ENCODE measurements around the gene SELENOT.

SELENOT gene

GRCh38 chr3:150639262-150639661 is 36.1 kb downstream of the SELENOT start:
- no peak for DNase-seq (ENCODE audit: extremely low read depth, low read depth)

GRCh38 chr3:150640256-150640655 is 37.1 kb downstream of the SELENOT start:
- no peak for TF ChIP-seq CTCF (IDR thresholded peaks at IDR 0.05; ENCODE audit: low read depth, low read length)
- DNase-seq (ENCODE audit: extremely low read depth, low read depth) = no peak

More at GRCh38 chr3:150639262-150639661, 36.1 kb downstream of the SELENOT start:
- no peak for TF ChIP-seq CTCF (IDR thresholded peaks at IDR 0.05; ENCODE audit: low read depth, low read length)

- no peak for DNase-seq (ENCODE audit: extremely low read depth, low read depth)
- no peak for TF ChIP-seq CTCF (IDR thresholded peaks at IDR 0.05; ENCODE audit: low read depth, low read length)
Observed at GRCh38 chr3:150653110-150653561, 50.0 kb downstream of the SELENOT start.

- DNase-seq (ENCODE audit: extremely low read depth, low read depth) = no peak
Observed at GRCh38 chr3:150656316-150656715, 53.2 kb downstream of the SELENOT start.

GRCh38 chr3:150662410-150663200 is 59.5 kb downstream of the SELENOT start:
- no peak for DNase-seq (ENCODE audit: extremely low read depth, low read depth)
- TF ChIP-seq CTCF (IDR thresholded peaks at IDR 0.05; ENCODE audit: low read depth, low read length) = no peak

More at GRCh38 chr3:150656316-150656715, 53.2 kb downstream of the SELENOT start:
- no peak for TF ChIP-seq CTCF (IDR thresholded peaks at IDR 0.05; ENCODE audit: low read depth, low read length)

GRCh38 chr3:150663461-150663860 is 60.3 kb downstream of the SELENOT start:
- TF ChIP-seq CTCF (IDR thresholded peaks at IDR 0.05; ENCODE audit: low read depth, low read length) = no peak
- no peak for DNase-seq (ENCODE audit: extremely low read depth, low read depth)

- DNase-seq (ENCODE audit: extremely low read depth, low read depth) = no peak
- TF ChIP-seq CTCF (IDR thresholded peaks at IDR 0.05; ENCODE audit: low read depth, low read length) = no peak
Observed at GRCh38 chr3:150666167-150666566, 63.0 kb downstream of the SELENOT start.

Measured in AG09319 (cell line).